GM23338 (cell line): ENCODE results near the gene CYP46A1. TPM values are rescaled to one million over a fixed set of nuclear protein-coding genes. Genes with fewer than 3 reads are reported as not detected.

ENCODE experiments used
- ATAC-seq: fragments of 200-7000 bp; cut with Tn5 transposase; 3 replicates; pipeline ENCODE4 v1.9.1; 2020
- DNase-seq: peaks from one replicate; pipeline ENCODE4 v3.0.0-alpha.2; 2015; ENCODE audit warnings: low spot score
- H2AFZ ChIP-seq: fragments of 200-600 bp; sonication (generic); 2 replicates; pipeline ENCODE4 v1.8.0; 2016; ENCODE audit warnings: antibody characterized with exemption, mild to moderate bottlenecking, moderate library complexity
- H3F3A ChIP-seq: fragments of 200-600 bp; sonication (generic); replicated peaks from 2 replicates; pipeline ENCODE4 v1.8.0; 2017; ENCODE audit warnings: antibody characterized with exemption, mixed run types, low read depth
- H3K27ac ChIP-seq: fragments of 200-600 bp; sonication (generic); 2 replicates; pipeline ENCODE4 v1.6.1; 2016; ENCODE audit warnings: low read depth
- H3K27me3 ChIP-seq: fragments of 200-600 bp; sonication (generic); 2 replicates; pipeline ENCODE4 v1.8.0; 2016; ENCODE audit warnings: mild to moderate bottlenecking, mixed run types, moderate library complexity; ENCODE audit not compliant: insufficient read depth
- H3K36me3 ChIP-seq: fragments of 200-600 bp; sonication (generic); 2 replicates; pipeline ENCODE4 v1.8.0; 2016; ENCODE audit warnings: mild to moderate bottlenecking; ENCODE audit not compliant: insufficient read depth
- H3K4me1 ChIP-seq: fragments of 200-600 bp; sonication (generic); 2 replicates; pipeline ENCODE4 v1.8.0; 2016; ENCODE audit warnings: mild to moderate bottlenecking, moderate library complexity; ENCODE audit not compliant: insufficient read depth
- H3K4me2 ChIP-seq: fragments of 200-600 bp; sonication (generic); 2 replicates; pipeline ENCODE4 v1.7.1; 2017; ENCODE audit warnings: mixed run types
- H3K4me3 ChIP-seq: fragments of 200-600 bp; sonication (generic); 2 replicates; pipeline ENCODE4 v1.6.1; 2016; ENCODE audit warnings: mixed run types
- H3K79me2 ChIP-seq: fragments of 200-600 bp; sonication (generic); replicated peaks from 2 replicates; pipeline ENCODE4 v1.8.0; 2017; ENCODE audit warnings: mild to moderate bottlenecking; ENCODE audit not compliant: insufficient read depth
- H3K9me2 ChIP-seq: fragments of 200-600 bp; sonication (generic); 2 replicates; pipeline ENCODE4 v1.8.0; 2017; ENCODE audit not compliant: insufficient read depth
- H4K20me1 ChIP-seq: fragments of 200-600 bp; sonication (generic); replicated peaks from 2 replicates; pipeline ENCODE4 v1.8.0; 2017; ENCODE audit warnings: mild to moderate bottlenecking; ENCODE audit not compliant: insufficient read depth
- H3K27ac Mint-ChIP-seq: 2 replicates; pipeline ENCODE4 v1.8.0; 2020; ENCODE audit warnings: inconsistent platforms, mild to moderate bottlenecking, moderate library complexity, mixed read lengths
- H3K27me3 Mint-ChIP-seq: 3 replicates; pipeline ENCODE4 v1.8.0; 2022; ENCODE audit warnings: low read depth, mild to moderate bottlenecking, moderate library complexity, mixed read lengths, inconsistent platforms; ENCODE audit not compliant: insufficient read depth, poor library complexity
- H3K36me3 Mint-ChIP-seq: 3 replicates; pipeline ENCODE4 v1.8.0; 2021; ENCODE audit warnings: low read depth, mild to moderate bottlenecking, inconsistent platforms, moderate library complexity, mixed read lengths
- H3K4me1 Mint-ChIP-seq: 3 replicates; pipeline ENCODE4 v1.8.0; 2020; ENCODE audit warnings: mild to moderate bottlenecking, inconsistent platforms, mixed read lengths
- H3K4me3 Mint-ChIP-seq: 3 replicates; pipeline ENCODE4 v1.8.0; 2021; ENCODE audit warnings: moderate library complexity, mild to moderate bottlenecking, inconsistent platforms, mixed read lengths
- H3K9me3 Mint-ChIP-seq: 3 replicates; pipeline ENCODE4 v1.8.0; 2020; ENCODE audit warnings: moderate library complexity, mild to moderate bottlenecking, inconsistent platforms, mixed read lengths
- CREB1 ChIP-seq: fragments of 250-450 bp; sonication (Bioruptor Pico); IDR thresholded peaks from 2 replicates; pipeline ENCODE4 v1.5.0; 2020; ENCODE audit warnings: low read depth, mild to moderate bottlenecking, moderate library complexity
- JUNB ChIP-seq: IDR thresholded peaks from one replicate; pipeline ENCODE4 v1.6.1; 2016; ENCODE audit warnings: antibody characterized with exemption; ENCODE audit not compliant: unreplicated experiment
- ZNF462 ChIP-seq: fragments of 250-450 bp; sonication (Bioruptor Pico); IDR thresholded peaks from 2 replicates; pipeline ENCODE4 v1.5.0; 2020; ENCODE audit warnings: mild to moderate bottlenecking, moderate library complexity
- polyA plus RNA-seq: library from polyadenylated mRNA; unstranded; fragments of >200 nt; fragmentation: Nextera tagmentation; extraction: Ambion mirVana; gene quantifications from 2 replicates; pipeline ENCODE4 v1.2.1, GENCODE V29; 2016
- total RNA-seq: library from RNA; depleted of rRNA; stranded (reverse); fragments of >200 nt; shearing (Covaris generic); gene quantifications from 2 replicates; pipeline ENCODE4 v1.2.3, GENCODE V29; 2014
- TF ChIP-seq, protein P1 (sequence below): IDR thresholded peaks from one replicate; pipeline ENCODE4 v1.6.1; 2018; ENCODE audit warnings: antibody characterized with exemption; ENCODE audit not compliant: unreplicated experiment

CYP46A1 gene
- total and polyA plus RNA-seq, 2 experiments from 2014 or later: 0.59 to 0.66 TPM

DNA sequence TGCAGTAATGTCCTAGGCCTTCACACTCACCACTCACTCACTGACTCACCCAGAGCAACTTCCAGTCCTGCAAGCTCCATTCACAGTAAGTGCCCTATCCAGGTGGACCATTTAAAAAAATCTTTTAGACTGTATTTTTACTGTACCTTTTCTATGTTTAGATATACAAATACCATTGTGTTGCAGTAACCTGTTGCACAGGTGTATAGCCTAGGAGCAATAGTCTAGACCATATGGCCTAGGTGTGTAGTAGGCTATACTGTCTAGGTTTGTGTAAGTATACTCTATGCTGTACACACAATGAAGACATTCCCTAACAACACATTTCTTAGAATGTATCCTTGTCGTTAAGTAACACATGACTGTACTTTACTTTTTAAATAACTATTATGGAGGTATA lies 17.2 kb downstream of the CYP46A1 start (continued):
- no peak for TF ChIP-seq ZNF462 (CRISPR knock-in tag)

- H3K27me3 Mint-ChIP-seq: peaks cover 6% of the 10 kb centered on the region
- no peak for ATAC-seq
Observed at GRCh38 chr14:99702115-99702514, 18.0 kb downstream of the CYP46A1 start.

More at GRCh38 chr14:99702115-99702514, 18.0 kb downstream of the CYP46A1 start:
- Histone ChIP-seq H3K36me3 (no peaks in the 10 kb centered on the region), H3K79me2 (no peaks in the 10 kb centered on the region), H3K4me1 (no peaks in the 10 kb centered on the region), H3K27ac (no peak overlapping the region), H2AFZ (no peak overlapping the region), H3K4me3 (no peak overlapping the region), H3K4me2 (no peak overlapping the region), H3K9me2 (no peaks in the 10 kb centered on the region), H3K27me3 (no peaks in the 10 kb centered on the region), H4K20me1 (no peaks in the 10 kb centered on the region), H3F3A (no peaks in the 10 kb centered on the region)
- TF ChIP-seq, protein P1, sequence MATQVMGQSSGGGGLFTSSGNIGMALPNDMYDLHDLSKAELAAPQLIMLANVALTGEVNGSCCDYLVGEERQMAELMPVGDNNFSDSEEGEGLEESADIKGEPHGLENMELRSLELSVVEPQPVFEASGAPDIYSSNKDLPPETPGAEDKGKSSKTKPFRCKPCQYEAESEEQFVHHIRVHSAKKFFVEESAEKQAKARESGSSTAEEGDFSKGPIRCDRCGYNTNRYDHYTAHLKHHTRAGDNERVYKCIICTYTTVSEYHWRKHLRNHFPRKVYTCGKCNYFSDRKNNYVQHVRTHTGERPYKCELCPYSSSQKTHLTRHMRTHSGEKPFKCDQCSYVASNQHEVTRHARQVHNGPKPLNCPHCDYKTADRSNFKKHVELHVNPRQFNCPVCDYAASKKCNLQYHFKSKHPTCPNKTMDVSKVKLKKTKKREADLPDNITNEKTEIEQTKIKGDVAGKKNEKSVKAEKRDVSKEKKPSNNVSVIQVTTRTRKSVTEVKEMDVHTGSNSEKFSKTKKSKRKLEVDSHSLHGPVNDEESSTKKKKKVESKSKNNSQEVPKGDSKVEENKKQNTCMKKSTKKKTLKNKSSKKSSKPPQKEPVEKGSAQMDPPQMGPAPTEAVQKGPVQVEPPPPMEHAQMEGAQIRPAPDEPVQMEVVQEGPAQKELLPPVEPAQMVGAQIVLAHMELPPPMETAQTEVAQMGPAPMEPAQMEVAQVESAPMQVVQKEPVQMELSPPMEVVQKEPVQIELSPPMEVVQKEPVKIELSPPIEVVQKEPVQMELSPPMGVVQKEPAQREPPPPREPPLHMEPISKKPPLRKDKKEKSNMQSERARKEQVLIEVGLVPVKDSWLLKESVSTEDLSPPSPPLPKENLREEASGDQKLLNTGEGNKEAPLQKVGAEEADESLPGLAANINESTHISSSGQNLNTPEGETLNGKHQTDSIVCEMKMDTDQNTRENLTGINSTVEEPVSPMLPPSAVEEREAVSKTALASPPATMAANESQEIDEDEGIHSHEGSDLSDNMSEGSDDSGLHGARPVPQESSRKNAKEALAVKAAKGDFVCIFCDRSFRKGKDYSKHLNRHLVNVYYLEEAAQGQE: no peak
- TF ChIP-seq CREB1 (CRISPR knock-in tag) (no peak), JUNB (no peak), ZNF462 (CRISPR knock-in tag) (no peak)
- Mint-ChIP-seq H3K27ac (no peak overlapping the region), H3K9me3 (peaks cover 20% of the 10 kb centered on the region), H3K4me1 (no peaks in the 10 kb centered on the region), H3K36me3 (peaks cover 16% of the 10 kb centered on the region), H3K4me3 (no peak overlapping the region)
- no peak for DNase-seq
